GM19240 (cell line): Measurements from ENCODE around the gene COA5.
"Not testable (repeated sequence)": the region's sequence is repeated elsewhere in the genome, so short reads cannot be mapped to it uniquely, and the experiment has no call there.

Source experiments
- DNase-seq: peaks from one replicate; pipeline ENCODE4 v3.0.0; 2011; ENCODE audit warnings: low spot score; ENCODE audit not compliant: insufficient read length

Gene COA5

GRCh38 chr2:98606431-98606830, 1.9 kb downstream of the COA5 start:
- no peak for DNase-seq

- no peak for DNase-seq
Measured at GRCh38 chr2:98605076-98605475, 3.2 kb downstream of the COA5 start.

GRCh38 chr2:98604547-98604946, 3.8 kb downstream of the COA5 start:
- no peak for DNase-seq

- no peak for DNase-seq
Measured at GRCh38 chr2:98601532-98602132, 6.7 kb downstream of the COA5 start.

GRCh38 chr2:98598781-98599428, 9.4 kb downstream of the COA5 start:
- no peak for DNase-seq

GRCh38 chr2:98594665-98595064, 13.6 kb downstream of the COA5 start:
- not testable (repeated sequence) for DNase-seq

- DNase-seq: no peak
Measured at GRCh38 chr2:98592565-98592964, 15.7 kb downstream of the COA5 start.

GRCh38 chr2:98589489-98589888, 18.8 kb downstream of the COA5 start:
- DNase-seq: no peak

- no peak for DNase-seq
Measured at GRCh38 chr2:98588880-98589431, 19.4 kb downstream of the COA5 start.

- DNase-seq: no peak
Measured at GRCh38 chr2:98586551-98587140, 21.7 kb downstream of the COA5 start.

- no peak for DNase-seq
Measured at GRCh38 chr2:98585386-98585785, 22.9 kb downstream of the COA5 start.

- no peak for DNase-seq
Measured at GRCh38 chr2:98583816-98584618, 24.3 kb downstream of the COA5 start.

GRCh38 chr2:98583276-98583675, 25.0 kb downstream of the COA5 start:
- no peak for DNase-seq

GRCh38 chr2:98582523-98582922, 25.8 kb downstream of the COA5 start:
- DNase-seq: no peak

- no peak for DNase-seq
Measured at GRCh38 chr2:98580656-98581284, 27.5 kb downstream of the COA5 start.

- DNase-seq: no peak
Measured at GRCh38 chr2:98579926-98580325, 28.4 kb downstream of the COA5 start.

- DNase-seq: no peak
Measured at GRCh38 chr2:98578231-98578630, 30.1 kb downstream of the COA5 start.

GRCh38 chr2:98577313-98577712, 31.0 kb downstream of the COA5 start:
- DNase-seq: no peak

- no peak for DNase-seq
Measured at GRCh38 chr2:98576666-98577312, 31.5 kb downstream of the COA5 start.

- DNase-seq: no peak
Measured at GRCh38 chr2:98573426-98573825, 34.9 kb downstream of the COA5 start.

GRCh38 chr2:98572676-98573075, 35.6 kb downstream of the COA5 start:
- DNase-seq: no peak
